ENCODE measurements around the gene DNPH1. TPM values are rescaled to one million over a fixed set of nuclear protein-coding genes. Genes with fewer than 3 reads are reported as not detected.

Gene DNPH1
- total and polyA plus RNA-seq, 2 experiments from 2014 or later: 124 to 136 TPM

DNA sequence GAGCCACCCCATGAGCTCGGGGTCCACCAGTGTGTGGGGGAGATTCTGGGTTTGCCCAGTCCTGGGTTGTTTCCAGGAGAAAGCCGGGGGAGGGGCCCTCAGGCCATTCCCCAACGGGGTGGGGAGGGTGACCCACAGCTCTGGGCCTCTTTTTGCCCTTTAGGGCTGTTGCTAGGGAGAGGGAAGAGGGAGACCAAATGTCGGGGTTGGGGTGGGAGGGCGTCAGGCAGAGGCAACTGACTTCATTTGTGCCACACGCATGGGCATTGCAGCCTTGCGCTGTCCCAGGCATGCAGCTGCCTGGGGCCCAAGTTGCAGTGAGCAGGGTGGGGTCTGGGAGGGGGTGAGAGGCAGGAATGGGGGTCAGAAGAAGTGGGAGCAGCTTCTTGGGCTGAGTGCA is 49.2 kb downstream of the DNPH1 start:
- Histone ChIP-seq H3K27ac (no peak overlapping the region), H3K4me3 (no peak overlapping the region), H2AFZ (no peak overlapping the region), H4K20me1 (ENCODE audit: insufficient read depth, poor library complexity, severe bottlenecking) (peaks cover 2% of the 10 kb centered on the region), H3K4me1 (ENCODE audit: insufficient read depth) (peaks cover 8% of the 10 kb centered on the region), H3K4me2 (no peak overlapping the region), H3K9me3 (ENCODE audit: low read depth) (no peaks in the 10 kb centered on the region), H3K9me2 (replicated peaks; ENCODE audit: insufficient read depth) (no peaks in the 10 kb centered on the region), H3K27me3 (no peaks in the 10 kb centered on the region), H3K79me2 (peaks cover 19% of the 10 kb centered on the region), H3K36me3 (replicated peaks; ENCODE audit: insufficient read depth, low read depth) (no peaks in the 10 kb centered on the region)
- DNase-seq (ENCODE audit: low spot score): no peak
- 90% methylated on average over 7 of the region's 7 CpGs for WGBS (ENCODE audit: low lambda C conversion rate, missing lambda C conversion rate)
- no peak for TF ChIP-seq EZH2phosphoT487 (IDR thresholded peaks at IDR 0.05; ENCODE audit: low read depth, severe bottlenecking, unreplicated experiment)
- no peak for TF ChIP-seq CTCF (IDR thresholded peaks at IDR 0.05; ENCODE audit: poor library complexity)
- TF ChIP-seq EZH2 (IDR thresholded peaks at IDR 0.05; ENCODE audit: borderline replicate concordance): no peak

- peaks cover 19% of the 10 kb centered on the region for H3K79me2 ChIP-seq
- no peak overlapping the region for H3K4me3 ChIP-seq
- peaks cover 11% of the 10 kb centered on the region for H3K4me1 ChIP-seq (ENCODE audit: insufficient read depth)
- H3K9me2 ChIP-seq (replicated peaks; ENCODE audit: insufficient read depth): no peaks in the 10 kb centered on the region
- H3K27ac ChIP-seq: no peak overlapping the region
- H3K36me3 ChIP-seq (replicated peaks; ENCODE audit: insufficient read depth, low read depth): no peaks in the 10 kb centered on the region
- peaks cover 3% of the 10 kb centered on the region for H4K20me1 ChIP-seq (ENCODE audit: insufficient read depth, poor library complexity, severe bottlenecking)
- no peak overlapping the region for H3K4me2 ChIP-seq
- no peak overlapping the region for H2AFZ ChIP-seq
- H3K27me3 ChIP-seq: no peaks in the 10 kb centered on the region
- no peaks in the 10 kb centered on the region for H3K9me3 ChIP-seq (ENCODE audit: low read depth)
- no peak for DNase-seq (ENCODE audit: low spot score)
- TF ChIP-seq CTCF (IDR thresholded peaks at IDR 0.05; ENCODE audit: poor library complexity): no peak
- no peak for TF ChIP-seq EZH2phosphoT487 (IDR thresholded peaks at IDR 0.05; ENCODE audit: low read depth, severe bottlenecking, unreplicated experiment)
- TF ChIP-seq EZH2 (IDR thresholded peaks at IDR 0.05; ENCODE audit: borderline replicate concordance): no peak
- WGBS (ENCODE audit: low lambda C conversion rate, missing lambda C conversion rate): 97% methylated on average over 19 of the region's 20 CpGs
These were observed 50.1 kb downstream of the DNPH1 start for GRCh38 chr6:43178951-43179830.

GRCh38 chr6:43178150-43178549 is 51.1 kb downstream of the DNPH1 start:
- H3K4me1 ChIP-seq (ENCODE audit: insufficient read depth): peaks cover 21% of the 10 kb centered on the region
- no peak overlapping the region for H3K27ac ChIP-seq
- H3K4me3 ChIP-seq: no peak overlapping the region
- H4K20me1 ChIP-seq (ENCODE audit: insufficient read depth, poor library complexity, severe bottlenecking): peaks cover 10% of the 10 kb centered on the region
- H3K27me3 ChIP-seq: no peaks in the 10 kb centered on the region
- H3K79me2 ChIP-seq: peaks cover 28% of the 10 kb centered on the region
- H3K36me3 ChIP-seq (replicated peaks; ENCODE audit: insufficient read depth, low read depth): no peaks in the 10 kb centered on the region
- WGBS (ENCODE audit: low lambda C conversion rate, missing lambda C conversion rate): 96% methylated on average over 12 of the region's 12 CpGs
- H2AFZ ChIP-seq: no peak overlapping the region
- H3K9me2 ChIP-seq (replicated peaks; ENCODE audit: insufficient read depth): no peaks in the 10 kb centered on the region
- no peak overlapping the region for H3K4me2 ChIP-seq
- H3K9me3 ChIP-seq (ENCODE audit: low read depth): no peaks in the 10 kb centered on the region
- no peak for DNase-seq (ENCODE audit: low spot score)
- no peak for TF ChIP-seq EZH2phosphoT487 (IDR thresholded peaks at IDR 0.05; ENCODE audit: low read depth, severe bottlenecking, unreplicated experiment)
- TF ChIP-seq CTCF (IDR thresholded peaks at IDR 0.05; ENCODE audit: poor library complexity): no peak
- TF ChIP-seq EZH2 (IDR thresholded peaks at IDR 0.05; ENCODE audit: borderline replicate concordance): no peak
